ENCODE measurements around the gene AIFM3. TPM values are rescaled to one million over a fixed set of nuclear protein-coding genes. Genes with fewer than 3 reads are reported as not detected.

Gene AIFM3
- total and polyA plus RNA-seq, 4 donors: 0.38 to 1.1 (median 0.63) TPM

DNA sequence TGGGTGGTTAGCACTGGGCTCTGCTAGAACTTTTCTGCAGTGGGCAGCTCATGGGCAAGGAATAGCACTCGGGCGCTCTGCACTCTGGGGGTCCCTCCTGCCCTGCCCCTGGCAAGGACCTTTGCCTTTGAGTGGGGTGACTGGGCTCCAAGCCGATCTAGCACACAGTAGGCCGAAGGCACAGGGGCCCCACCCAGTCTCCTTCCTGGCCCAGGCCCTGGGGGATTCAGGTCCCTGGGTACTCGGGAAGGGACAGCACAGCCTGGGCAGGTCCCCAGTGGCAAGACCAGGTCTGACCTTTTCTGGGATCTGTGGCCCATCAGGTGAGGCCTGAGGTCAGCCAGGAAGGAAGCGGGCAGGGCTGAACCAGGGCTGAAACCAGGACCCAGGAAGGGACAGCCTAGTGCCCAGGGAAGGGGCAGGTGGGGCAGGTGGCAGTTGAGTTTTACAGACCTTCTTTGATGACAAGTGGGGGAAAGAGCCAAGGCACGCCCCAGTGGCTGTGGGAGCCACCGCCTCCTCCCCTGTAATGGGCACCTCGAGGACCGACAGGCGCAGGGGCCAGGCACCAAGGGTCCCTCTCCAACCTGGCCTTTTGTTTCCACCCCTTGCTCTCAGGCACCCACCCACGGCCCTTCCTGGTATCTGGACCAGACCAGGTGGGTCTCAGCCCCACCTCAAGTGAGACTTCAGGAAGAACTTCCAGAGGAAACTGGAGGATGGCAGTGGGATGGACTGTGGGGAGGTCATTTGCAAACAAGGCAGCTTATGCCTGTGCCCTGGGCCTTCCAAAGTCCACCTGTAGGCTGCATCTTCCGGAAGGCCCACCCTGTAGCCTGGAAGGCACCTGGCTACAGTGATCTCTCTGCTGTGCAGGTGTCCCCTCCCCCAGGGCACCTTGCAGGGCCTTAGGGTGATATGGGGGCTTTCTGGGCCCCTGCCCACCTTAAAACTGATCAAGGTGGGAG, 883 bp upstream of the AIFM3 start:
- no peak overlapping the region for H3K4me3 ChIP-seq (ENCODE audit: low read depth in 1 of 3, low read length in 3 of 3)
- 79% methylated on average over 13 of the region's 13 CpGs for WGBS
- no peak overlapping the region for H3K27ac ChIP-seq (ENCODE audit: low read depth in 1 of 2, low read length in 2 of 2)
- no peaks in the 10 kb centered on the region for H3K9me3 ChIP-seq (ENCODE audit: control insufficient read depth in 4 of 4, low read length in 3 of 4)
- peaks cover 3 to 13% (median 6%) of the 10 kb centered on the region in 4 donors for H3K4me1 ChIP-seq (ENCODE audit: control insufficient read depth in 4 of 4, insufficient read depth in 4 of 4, low read length in 3 of 4)
- TF ChIP-seq HNF4G (IDR thresholded peaks at IDR 0.05) (no peak), HNF4A (conservative IDR thresholded peaks at IDR 0.05) (no peak), RAD21 (IDR thresholded peaks at IDR 0.05) (no peak), YY1 (IDR thresholded peaks at IDR 0.05) (no peak), EGR1 (IDR thresholded peaks at IDR 0.05; ENCODE audit: low read depth in 2 of 2) (no peak), GABPA (IDR thresholded peaks at IDR 0.05 in 1 of 2, conservative IDR thresholded peaks at IDR 0.05 in 1 of 2) (no peak), RXRA (IDR thresholded peaks at IDR 0.05) (no peak), TAF1 (conservative IDR thresholded peaks at IDR 0.05) (no peak)
- TF ChIP-seq, protein P1, sequence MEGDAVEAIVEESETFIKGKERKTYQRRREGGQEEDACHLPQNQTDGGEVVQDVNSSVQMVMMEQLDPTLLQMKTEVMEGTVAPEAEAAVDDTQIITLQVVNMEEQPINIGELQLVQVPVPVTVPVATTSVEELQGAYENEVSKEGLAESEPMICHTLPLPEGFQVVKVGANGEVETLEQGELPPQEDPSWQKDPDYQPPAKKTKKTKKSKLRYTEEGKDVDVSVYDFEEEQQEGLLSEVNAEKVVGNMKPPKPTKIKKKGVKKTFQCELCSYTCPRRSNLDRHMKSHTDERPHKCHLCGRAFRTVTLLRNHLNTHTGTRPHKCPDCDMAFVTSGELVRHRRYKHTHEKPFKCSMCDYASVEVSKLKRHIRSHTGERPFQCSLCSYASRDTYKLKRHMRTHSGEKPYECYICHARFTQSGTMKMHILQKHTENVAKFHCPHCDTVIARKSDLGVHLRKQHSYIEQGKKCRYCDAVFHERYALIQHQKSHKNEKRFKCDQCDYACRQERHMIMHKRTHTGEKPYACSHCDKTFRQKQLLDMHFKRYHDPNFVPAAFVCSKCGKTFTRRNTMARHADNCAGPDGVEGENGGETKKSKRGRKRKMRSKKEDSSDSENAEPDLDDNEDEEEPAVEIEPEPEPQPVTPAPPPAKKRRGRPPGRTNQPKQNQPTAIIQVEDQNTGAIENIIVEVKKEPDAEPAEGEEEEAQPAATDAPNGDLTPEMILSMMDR (IDR thresholded peaks at IDR 0.05; ENCODE audit: low read depth, low read length, missing input control): no peak
- TF ChIP-seq, protein P2, sequence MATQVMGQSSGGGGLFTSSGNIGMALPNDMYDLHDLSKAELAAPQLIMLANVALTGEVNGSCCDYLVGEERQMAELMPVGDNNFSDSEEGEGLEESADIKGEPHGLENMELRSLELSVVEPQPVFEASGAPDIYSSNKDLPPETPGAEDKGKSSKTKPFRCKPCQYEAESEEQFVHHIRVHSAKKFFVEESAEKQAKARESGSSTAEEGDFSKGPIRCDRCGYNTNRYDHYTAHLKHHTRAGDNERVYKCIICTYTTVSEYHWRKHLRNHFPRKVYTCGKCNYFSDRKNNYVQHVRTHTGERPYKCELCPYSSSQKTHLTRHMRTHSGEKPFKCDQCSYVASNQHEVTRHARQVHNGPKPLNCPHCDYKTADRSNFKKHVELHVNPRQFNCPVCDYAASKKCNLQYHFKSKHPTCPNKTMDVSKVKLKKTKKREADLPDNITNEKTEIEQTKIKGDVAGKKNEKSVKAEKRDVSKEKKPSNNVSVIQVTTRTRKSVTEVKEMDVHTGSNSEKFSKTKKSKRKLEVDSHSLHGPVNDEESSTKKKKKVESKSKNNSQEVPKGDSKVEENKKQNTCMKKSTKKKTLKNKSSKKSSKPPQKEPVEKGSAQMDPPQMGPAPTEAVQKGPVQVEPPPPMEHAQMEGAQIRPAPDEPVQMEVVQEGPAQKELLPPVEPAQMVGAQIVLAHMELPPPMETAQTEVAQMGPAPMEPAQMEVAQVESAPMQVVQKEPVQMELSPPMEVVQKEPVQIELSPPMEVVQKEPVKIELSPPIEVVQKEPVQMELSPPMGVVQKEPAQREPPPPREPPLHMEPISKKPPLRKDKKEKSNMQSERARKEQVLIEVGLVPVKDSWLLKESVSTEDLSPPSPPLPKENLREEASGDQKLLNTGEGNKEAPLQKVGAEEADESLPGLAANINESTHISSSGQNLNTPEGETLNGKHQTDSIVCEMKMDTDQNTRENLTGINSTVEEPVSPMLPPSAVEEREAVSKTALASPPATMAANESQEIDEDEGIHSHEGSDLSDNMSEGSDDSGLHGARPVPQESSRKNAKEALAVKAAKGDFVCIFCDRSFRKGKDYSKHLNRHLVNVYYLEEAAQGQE (IDR thresholded peaks at IDR 0.05): no peak
- TF ChIP-seq, protein P3, sequence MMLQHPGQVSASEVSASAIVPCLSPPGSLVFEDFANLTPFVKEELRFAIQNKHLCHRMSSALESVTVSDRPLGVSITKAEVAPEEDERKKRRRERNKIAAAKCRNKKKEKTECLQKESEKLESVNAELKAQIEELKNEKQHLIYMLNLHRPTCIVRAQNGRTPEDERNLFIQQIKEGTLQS (IDR thresholded peaks at IDR 0.05): no peak
- TF ChIP-seq, protein P4, sequence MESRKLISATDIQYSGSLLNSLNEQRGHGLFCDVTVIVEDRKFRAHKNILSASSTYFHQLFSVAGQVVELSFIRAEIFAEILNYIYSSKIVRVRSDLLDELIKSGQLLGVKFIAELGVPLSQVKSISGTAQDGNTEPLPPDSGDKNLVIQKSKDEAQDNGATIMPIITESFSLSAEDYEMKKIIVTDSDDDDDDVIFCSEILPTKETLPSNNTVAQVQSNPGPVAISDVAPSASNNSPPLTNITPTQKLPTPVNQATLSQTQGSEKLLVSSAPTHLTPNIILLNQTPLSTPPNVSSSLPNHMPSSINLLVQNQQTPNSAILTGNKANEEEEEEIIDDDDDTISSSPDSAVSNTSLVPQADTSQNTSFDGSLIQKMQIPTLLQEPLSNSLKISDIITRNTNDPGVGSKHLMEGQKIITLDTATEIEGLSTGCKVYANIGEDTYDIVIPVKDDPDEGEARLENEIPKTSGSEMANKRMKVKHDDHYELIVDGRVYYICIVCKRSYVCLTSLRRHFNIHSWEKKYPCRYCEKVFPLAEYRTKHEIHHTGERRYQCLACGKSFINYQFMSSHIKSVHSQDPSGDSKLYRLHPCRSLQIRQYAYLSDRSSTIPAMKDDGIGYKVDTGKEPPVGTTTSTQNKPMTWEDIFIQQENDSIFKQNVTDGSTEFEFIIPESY (IDR thresholded peaks at IDR 0.05): no peak
- TF ChIP-seq, protein P5, sequence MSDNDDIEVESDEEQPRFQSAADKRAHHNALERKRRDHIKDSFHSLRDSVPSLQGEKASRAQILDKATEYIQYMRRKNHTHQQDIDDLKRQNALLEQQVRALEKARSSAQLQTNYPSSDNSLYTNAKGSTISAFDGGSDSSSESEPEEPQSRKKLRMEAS (IDR thresholded peaks at IDR 0.05): no peak
- no peaks in the 10 kb centered on the region for H3K27me3 ChIP-seq (ENCODE audit: control insufficient read depth in 4 of 4, insufficient read depth in 4 of 4, low read length in 3 of 4)
- no peaks in the 10 kb centered on the region for H3K36me3 ChIP-seq (ENCODE audit: control insufficient read depth in 4 of 4, insufficient read depth in 3 of 4, low read depth in 1 of 4, low read length in 3 of 4)
- H3K9ac ChIP-seq (ENCODE audit: low read depth in 1 of 2, low read length in 2 of 2): no peak overlapping the region
- DNase-seq (ENCODE audit: low spot score): no peak

Data from liver (tissue), 9 donors.